GM19455 (cell line): ENCODE data around the gene HS3ST5.
A peak's percentile ranks its signal among the peaks of the same experiment; 100 is the strongest.
"Not testable (repeated sequence)": the region's sequence is repeated elsewhere in the genome, so short reads cannot be mapped to it uniquely, and the experiment has no call there.

Experiments
- ATAC-seq: cut with Tn5 transposase; IDR thresholded peaks from one replicate; pipeline ENCODE4 v1.9.1; 2021; ENCODE audit not compliant: unreplicated experiment

The HS3ST5 gene

DNA sequence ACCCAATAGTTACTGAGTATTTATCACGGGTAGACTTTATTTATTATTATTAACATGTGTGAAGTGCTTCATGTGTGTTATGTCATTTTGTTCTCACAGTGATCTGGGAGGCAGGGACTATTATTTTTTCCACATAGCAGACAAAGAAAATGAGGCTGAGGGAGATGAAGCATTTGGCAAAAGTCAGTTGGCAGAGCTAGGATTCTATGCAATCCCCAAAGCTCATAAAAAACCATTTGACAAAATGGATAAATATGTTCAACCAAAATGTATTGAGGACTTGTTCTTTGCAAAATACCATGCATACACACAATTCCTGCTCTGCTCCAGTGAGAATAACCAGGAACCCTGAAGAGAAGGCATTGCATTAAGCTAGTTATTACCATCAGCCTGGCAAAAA lies 184.4 kb downstream of the HS3ST5 start:
- no peak for ATAC-seq

DNA sequence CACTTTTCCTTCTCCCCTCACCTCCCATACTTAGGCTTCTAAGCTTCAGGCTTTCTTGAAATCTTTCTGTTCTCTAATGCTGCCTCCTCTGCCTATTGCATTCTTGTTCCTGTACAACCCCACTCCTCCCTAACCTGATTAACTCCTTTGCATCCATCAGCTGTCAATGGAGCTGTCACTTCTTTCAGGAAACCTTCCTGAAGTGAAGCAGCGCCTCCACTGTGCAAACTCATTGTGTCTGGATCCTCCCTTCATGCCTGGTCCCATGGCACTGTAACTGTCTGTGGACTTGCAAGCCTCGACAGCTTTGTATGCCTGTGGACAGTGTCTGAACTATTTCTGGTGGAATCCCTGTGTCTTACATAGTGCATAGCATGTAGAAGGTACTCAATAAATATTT lies 185.0 kb downstream of the HS3ST5 start:
- ATAC-seq, result no peak

DNA sequence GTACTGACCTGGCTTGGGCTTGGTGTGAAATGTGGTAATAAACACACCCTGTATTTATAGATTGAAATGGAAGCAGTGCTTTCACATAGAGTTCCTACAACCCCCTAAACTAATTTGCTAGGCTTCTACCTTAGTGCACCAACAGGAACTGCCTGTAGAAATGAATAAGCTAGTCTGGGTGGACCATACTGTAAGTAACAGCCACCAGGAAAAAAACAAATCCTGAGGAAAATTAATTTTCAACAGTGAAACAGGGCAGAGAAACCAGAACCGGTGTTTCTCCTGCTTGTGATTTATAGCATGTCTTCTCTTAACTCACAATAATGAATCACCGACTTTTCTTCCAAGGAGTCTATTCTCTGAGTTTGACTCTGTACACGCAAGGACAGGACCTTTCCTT lies 187.1 kb downstream of the HS3ST5 start:
- ATAC-seq, result no peak

DNA sequence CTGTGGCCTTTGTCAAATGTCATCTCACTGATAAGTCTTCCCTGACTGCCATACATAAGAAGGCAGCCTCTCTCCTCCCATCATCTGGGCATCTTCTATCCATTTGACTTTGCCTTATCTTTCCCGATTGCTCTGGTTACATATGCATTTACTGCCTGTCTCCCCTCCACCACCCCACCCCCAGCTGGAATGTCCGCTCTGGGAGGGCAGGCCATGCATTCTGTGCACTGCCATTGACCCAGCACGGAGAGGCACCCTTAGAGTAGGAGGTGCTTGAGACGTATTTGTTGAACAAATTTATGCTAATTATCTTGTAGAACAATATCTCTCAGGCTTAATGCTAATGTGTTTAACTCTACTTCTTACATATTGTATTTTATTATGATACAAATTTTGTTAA lies 188.0 kb downstream of the HS3ST5 start:
- ATAC-seq, result no peak

DNA sequence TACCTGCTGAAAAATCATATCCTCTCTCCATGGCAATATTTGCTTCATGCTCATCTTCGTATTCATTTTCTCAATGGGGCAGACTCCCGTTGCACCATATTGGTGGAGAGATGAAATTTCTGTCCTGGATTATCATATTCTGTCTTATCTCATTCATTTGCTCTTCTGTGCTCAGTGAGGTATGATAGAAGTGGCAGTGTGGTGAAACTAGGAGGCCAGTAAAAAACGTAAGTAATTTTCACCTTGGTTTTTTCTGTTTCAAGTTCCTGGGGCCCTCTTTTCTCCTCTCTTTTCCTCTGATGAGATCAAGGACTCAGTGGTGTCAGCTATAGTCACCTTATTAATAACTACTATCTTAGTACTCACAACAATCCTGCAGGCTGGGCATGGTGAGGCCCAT lies 189.4 kb downstream of the HS3ST5 start:
- no peak for ATAC-seq

DNA sequence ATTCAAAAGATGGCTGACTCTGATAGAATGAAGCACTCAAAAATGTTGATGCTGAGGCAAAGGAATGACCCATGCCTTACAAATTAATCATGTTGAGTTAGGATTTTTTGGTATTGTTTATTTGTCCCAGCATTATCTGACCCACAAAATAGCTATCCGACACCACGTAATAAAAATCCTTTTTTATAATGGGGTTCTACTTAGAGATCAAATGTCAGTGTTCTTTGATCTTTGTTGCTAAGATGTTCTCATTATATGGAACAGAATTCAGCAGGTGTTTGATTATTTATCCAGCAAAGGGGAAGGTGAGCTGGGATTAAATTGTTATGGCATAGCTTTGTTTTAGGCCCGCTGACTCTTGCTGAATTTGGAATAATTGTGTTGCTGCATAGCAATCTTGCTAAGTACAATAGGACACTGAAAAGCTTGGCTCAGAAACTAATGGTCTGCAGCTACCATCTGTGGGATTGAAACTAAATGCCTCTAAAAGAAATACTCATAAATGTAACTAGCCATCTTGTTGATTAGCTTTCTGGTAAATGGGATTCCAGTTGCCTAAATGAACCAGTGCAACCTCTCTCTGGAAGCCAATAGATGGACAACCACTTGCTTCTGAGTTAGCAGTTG lies 191.6 kb downstream of the HS3ST5 start:
- no peak for ATAC-seq

DNA sequence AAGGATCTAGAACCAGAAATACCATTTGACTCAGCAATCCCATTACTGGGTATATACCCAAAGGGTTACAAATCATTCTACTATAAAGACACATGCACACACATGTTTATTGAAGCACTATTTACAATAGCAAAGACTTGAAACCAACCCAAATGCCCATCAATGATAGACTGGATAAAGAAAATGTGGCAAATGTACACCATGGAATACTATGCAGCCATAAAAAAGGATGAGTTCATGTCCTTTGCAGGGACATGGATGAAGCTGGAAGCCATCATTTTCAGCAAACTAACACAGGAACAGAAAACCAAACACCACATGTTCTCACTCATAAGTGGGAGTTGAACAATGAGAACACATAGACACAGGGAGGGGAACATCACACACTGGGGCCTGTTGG lies 193.6 kb downstream of the HS3ST5 start:
- not testable (repeated sequence) for ATAC-seq

DNA sequence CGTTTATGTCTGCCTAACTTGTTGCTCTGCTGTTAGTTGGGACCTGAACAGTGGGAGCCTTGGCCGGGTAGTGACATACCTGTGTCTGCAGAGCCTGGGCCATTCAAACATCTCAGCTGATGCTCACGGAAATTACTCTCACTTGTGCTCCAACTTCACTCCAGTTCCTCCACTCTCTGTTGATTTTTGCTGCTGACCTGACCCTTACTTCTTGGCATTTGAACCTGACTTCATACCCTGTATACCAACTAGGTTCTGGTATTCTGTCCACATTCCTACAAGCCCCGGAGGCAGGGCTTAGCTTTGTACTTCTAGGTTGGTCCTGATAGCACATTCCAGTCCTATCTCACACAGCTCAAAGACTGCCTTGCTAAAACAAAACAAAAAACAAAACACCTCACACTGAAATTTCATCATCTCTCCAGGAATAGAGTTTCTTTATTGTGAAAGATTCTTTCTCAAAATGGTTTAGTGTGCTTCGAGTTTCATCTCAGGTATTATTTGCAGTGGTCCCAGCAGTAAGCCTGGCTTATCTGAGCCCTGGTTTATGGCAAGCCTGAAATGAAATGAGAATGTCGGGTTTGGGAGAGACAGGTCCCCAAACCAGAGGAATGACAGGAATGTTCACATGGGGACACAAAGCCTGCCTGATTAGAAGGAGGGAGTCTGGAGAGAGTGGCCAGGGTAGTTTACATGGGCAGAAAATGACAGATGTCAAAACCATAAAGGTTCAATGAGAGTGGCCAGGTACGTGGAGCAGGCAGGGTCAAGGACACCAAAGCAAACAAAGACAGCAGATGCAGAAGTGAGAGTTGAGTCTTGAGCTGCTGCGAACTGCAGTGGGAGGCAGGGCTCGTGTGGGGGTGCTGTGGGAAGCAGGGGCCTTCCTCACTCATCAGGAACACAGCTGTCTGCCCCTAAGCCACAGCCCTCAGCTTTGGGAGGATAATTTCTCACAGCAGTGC lies 197.7 kb downstream of the HS3ST5 start:
- ATAC-seq, result no peak

DNA sequence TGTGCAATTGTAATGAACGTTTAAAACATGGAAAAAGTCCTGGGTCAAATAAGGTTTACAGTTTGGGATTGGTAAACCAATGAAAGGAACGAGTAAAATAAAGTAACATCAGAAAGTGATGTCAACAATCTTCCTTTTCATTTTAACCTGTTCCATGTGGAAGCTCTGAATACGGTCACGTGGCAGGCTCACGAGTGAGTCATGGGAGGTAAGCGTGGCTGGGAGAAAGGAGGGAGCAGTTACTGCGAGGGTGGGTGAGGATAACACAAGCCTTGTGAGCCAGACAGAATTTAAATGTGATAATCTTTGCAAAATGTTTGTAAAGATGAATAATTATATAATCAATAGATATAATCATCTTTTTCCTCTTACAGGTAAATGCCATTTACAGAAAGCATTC lies 200.6 kb downstream of the HS3ST5 start:
- ATAC-seq, result no peak

DNA sequence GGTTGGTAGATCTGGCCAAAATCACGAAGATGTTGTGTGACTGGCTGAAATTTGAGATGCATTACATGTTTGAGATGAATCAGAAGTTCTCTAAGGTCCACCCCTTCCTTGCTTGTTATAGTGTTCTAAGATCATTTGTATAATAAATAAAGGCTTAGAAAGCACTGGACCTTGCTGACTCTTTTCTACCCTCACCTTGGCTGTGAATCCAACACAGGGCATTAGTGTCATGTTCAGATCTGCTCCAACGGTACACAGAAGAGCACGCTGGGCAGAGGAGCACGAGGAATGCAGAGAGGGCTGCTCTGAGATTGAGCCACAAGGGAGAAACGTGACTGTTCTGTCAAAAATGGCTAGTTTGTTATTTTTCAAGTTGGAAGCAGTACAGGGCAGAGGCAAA lies 202.4 kb downstream of the HS3ST5 start:
- no peak for ATAC-seq

DNA sequence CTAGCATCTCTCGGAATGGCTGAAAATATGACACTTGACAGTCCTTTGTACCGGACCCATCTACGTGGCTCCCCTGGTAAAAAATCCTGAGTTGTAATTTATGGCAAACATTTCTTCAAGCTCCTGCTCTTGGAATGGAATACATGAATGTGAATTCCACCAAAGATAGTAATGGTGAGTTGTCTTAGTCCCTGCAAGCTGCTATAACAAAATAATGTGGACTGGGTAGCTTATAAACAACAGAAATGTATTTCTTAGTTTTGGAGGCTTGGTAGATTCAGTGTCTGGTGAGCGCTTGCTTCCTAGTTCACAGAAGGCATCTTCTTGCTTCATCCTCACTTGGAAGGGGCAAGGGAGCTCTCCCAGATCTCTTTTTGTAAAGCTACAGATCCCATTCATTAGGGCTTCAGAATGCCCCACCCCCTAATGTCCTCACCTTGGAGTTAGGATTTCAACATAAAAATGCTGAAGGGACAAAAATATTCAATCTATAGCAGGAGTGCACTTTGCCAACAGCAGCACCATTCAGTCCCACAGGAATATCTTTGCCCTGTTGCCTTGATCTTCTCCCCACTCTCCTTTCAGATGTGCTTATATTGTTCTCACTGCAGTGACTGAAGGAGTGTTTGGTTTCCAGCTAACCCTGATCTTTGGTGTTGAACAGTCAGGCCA lies 204.1 kb downstream of the HS3ST5 start:
- ATAC-seq, result no peak

DNA sequence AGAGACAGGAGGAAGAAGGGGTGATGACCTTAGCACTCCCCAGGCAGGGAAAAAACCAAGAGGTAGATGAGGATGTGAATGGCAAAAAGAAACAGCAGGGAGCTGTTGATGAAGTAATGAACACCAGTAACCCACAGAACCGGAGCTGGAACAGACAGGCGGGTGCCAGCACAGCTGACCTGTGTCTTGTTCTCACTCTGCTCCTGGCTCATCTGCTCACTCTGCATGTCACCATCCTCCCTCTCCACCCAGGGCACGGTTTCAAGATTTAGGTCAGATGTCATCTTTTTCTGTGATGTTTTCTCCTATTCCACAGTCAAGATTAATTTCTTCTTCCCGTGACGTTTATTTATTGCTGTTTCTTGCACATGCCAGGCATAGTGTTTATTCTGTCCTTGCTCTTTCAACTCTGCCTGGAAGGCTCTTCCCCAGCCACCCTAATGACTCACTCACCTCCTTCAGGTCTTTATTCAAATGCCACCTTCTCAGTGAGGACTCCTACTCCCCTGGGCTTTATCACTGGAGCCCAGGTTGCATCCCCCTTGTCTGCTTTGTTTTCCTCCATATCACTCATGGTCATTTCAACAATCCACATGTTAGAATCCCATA lies 207.4 kb downstream of the HS3ST5 start:
- no peak for ATAC-seq

DNA sequence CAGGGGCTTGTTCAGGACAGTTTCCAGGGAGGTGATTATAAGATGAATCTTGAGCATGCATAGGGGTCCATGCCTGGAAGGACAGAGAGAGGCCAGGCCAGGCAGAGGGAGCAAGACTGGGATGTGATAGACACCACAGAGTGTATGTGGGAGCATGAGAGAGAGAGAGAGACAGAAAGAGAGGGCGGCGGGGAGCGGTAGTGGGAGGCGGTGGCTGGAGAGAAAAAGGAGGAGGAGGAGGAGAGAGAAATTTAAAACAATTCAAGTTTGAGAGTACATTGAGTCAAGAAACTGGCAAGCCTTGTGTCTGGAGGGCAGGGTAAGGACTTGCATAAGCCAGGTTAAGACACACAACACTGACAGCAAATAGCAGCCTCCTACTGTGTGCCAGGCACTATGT lies 209.0 kb downstream of the HS3ST5 start:
- ATAC-seq, result no peak

DNA sequence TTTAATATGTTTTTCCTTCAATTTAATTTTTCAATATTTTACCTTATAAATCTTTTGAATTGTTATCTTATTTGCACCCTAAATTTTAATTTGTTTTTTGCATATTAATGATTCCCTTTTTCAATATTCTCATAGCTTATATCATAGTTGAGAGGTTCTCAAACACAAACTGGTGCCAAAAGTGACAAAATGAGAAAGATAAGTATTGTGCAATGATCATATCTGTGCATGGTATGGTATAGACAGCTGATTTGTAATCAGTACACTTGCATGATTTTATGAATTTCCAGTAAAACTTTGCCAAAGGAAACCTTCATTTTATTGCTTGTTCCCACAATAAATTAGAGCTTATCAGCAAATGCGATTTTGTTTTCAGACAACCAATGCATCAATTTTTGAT lies 210.9 kb downstream of the HS3ST5 start:
- no peak for ATAC-seq

DNA sequence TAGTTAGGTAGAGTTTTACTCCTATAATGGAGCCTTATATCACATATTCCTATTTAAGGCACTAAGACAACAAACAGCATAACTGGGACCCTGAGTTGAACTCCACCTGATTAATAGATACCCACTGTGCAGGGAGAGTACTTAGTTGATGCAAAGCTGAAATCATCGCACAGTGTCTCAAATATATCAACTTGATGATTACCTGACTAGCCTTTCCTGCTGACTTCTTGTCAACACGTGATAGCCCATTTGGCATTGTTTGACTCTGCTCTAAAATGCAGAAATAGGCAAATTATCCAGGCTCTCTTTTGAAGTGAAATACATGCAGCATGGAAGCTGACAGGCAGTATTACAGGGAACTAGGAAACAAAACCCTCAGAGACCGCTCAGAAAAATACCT lies 217.2 kb downstream of the HS3ST5 start:
- no peak for ATAC-seq

DNA sequence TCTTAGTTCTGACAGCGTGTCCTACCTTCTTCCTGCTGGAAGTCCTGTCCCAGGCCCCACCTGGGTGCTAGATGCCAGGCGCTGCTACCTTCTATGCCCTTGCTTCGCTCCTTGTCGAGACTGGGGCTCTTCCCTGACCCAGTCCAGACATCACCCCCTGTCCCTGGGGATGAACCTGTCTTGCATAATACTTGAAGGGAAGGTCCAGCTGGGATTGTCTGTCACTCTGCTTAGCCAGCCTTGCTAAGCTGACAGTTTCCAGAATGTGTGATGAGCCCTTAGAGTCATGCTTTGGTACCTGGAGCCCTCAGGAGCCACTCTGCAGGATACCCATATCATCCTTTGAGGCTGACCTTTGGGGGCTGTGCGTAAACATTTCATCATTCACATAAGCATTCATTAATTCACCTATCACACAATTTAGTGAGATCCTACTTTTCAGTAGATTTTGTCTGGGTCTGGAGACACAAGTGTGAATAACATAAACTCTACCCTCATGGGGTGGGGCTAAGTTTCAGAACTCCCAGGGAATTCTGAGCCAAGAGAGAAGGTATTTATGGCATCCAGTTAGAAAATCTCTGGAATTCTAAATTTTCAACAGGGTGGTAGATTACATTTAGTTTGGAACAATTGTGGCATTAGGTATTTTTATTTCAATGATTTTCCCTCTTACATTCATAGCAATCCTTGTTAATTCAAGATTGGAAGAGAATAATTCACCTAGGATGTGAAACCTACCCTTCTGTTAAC lies 220.7 kb downstream of the HS3ST5 start:
- no peak for ATAC-seq

DNA sequence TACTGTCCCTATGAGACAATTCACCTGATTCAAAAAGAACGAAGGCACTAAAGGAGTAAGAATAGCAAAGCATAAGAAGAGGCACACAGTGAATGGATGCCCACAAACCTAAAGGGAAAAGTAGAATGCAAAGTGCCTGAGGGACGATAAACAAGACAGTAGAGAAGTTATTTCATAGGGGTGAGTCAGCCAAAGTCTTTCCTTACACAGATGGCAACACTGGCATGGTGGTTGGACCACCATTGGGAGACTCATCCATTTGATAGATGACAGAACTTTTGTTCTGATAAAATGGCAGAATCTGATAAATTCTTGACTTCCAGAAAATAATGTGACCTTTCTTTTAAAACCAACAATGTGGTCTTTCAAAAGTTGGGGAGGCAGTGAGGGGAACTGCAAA lies 223.8 kb downstream of the HS3ST5 start:
- ATAC-seq, result no peak

DNA sequence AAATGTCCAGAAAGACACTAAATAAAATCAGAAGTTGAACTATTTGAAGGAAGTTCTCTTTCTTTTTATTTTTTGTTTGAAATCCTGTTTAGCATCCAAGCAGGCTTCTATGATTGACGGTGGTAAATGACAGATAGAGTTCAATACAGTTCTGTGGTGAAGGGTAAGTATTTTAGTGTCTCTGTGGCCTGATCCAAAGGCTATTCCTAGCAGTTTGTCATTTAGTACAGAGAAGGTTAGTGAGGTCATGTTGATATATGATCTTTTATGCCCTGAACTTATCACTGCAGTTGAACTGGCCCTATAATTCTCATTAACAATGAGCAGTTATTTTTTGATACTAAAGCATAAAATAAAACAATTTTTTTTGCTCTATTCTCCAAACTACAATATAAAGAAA lies 227.2 kb downstream of the HS3ST5 start:
- ATAC-seq, result no peak

DNA sequence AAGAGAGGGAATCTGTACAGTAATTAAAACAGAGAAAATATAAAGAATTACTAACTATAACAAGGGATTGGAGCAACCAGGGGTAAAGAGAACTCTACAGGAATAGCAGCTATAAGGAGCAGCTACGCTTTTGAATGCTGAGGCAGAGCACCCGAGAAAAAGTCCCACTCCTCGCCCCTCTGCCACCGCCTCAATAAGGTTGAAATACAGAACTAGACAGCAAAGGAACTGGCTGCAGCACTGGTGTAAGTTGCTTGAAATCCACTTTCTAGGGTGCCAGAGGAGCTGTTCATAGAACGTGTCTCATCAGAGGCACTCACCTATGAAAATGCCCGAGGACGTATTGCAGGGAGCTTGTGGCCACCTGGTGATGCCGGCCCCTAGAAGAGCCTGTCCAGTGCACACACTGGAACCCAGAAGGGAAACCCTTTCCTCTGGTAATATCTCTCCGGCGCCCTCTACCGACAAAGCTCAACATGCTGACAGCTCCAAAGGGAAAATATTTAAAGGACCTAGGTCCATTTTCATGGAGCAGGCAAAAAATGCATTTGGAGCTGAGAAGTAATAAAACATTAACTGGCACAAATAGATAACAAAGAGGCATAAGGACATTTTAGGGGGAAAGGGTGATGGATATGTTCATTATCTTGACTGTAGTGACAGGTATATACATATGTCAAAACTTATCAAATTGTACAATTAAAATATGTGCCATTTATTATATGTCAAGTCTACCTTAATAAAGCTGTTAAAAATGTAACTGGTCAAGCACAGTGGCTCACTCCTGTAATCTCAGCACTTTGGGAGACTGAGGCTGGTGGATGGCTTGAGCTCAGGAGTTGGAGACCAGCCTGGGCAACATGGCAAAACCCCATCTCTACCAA lies 234.5 kb downstream of the HS3ST5 start:
- ATAC-seq, result peak; percentile 59

DNA sequence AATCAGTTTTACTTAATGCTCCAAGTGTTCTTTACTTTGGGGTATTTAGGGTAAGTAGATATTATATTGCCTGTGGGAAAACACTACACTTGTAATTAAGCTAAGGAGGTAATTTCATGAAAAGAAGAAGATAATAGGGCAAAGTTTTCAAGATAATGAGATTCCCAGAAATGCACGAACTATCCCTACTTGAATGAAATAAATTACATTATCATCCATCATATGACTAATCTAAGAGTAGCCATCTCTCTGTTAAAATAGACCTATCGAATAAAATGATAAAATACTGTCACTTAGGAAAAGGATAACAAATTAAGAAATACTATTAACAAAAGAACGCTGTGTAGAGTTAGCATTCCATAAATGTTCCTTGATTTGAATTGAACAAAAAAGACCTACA lies 236.8 kb downstream of the HS3ST5 start:
- ATAC-seq, result no peak
